GM18870 (cell line): ENCODE data around the gene EHBP1L1.

Experiments used
- ATAC-seq: cut with Tn5 transposase; IDR thresholded peaks from one replicate; pipeline ENCODE4 v1.9.1; 2021; ENCODE audit warnings: moderate library complexity; ENCODE audit not compliant: unreplicated experiment

EHBP1L1 gene

DNA sequence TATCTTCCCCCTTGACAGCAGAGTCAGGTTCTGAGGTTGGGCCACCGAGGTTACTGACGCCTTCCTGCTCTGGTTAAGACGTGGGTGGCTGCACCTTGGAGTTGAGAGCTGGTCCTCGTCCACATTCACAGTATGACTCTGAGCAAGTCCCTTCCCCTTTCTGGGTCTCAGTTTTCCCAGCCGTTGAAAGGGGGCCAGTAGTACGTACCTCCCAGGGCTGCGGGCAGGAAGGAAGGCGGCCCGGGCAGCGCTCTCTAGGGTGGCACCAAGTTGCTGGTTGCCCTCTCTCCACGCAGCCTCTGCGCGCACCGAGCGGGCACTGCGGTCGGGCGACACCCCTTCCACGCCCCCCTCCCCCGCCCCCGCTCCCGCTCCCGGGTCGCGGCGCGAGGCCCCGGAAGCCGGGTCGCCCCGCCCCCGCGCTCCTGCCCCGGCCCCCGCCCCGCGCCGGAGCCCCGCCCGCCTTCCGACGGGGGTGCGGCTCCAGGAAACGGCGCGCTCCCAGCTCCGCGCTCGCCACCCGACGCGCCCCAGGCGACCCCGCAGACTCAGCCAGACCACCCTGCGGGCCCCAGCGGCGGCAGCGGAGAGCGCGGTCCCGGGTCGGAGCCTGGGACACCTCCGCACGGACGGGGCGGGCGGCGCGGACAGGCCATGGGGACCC, at the start of gene EHBP1L1:
Gene EHBP1L1, plus strand, starts transcription at position 486 of the 664 bp plus-strand sequence. CDS start 250 bp downstream, outside the sequence.
- ATAC-seq, result peak; percentile 30

DNA sequence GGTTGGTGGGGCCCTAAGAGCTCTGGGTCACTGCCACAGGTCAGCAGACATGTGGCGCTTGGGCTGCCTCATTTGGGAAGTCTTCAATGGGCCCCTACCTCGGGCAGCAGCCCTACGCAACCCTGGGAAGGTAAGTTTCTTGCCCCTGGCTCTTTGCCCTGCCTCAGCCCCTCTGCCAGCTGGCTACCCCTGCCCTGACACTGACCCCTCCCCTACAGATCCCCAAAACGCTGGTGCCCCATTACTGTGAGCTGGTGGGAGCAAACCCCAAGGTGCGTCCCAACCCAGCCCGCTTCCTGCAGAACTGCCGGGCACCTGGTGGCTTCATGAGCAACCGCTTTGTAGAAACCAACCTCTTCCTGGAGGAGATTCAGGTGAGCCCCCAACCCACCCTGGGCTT, 49.1 kb upstream of the EHBP1L1 start:
- ATAC-seq, result no peak

DNA sequence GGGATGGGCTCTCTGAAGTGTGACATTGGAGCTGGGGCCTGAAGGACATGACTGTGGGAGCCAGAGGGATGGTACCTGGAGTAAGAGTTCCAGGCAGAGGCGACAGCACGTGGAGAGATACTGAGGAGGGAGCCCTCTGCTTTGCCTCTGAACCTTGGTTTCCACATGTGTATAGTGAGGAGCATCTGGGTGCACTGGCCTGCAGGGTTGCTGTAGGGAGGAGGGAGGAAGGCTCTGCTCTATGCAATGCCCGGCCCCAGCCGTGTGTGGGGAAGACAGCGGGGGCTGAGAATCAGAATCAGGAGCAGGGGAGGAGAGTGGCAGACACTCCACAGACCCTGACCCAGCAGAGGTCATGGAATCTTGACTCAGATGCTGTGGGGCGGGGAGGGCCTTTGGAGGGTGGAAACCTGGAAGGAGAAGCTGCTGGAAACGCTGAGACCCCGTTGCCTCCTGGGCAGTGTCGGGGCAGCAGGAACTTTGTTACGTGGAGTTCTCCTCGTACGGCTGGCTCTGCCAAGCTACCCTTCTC, 47.0 kb upstream of the EHBP1L1 start:
- ATAC-seq, result no peak

DNA sequence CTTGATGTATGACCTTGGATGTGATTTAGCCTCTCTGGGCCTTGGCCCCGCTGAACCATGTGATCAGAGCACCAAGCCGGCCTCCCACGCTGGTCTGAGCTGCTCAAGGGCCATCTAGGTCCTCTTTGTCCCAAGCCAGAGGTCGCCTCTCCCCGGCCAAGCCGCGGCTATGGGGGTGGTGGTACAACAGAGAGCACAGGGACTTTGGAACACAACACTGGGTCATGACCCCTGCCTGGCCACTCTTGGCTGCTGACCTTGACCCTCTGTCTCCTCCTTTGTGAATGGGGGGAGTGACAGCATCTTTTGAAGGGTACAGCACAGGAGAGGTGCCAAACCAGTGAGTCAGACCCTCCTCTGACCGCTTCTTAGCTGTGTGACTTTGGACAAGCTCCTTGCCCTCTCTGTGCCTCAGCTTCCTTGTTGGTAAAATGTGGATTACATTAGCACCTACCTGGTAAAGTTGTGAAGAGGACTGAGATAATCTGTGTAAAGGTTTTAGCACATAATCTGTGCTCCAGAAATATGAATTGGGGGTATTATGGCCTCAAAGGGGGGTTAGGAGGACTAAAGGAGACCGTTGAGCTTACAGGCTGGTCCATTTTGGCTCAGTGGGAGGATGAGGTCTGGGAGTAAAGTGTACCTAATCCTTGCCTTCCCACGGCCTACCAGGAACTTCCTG, 46.2 kb upstream of the EHBP1L1 start:
- ATAC-seq, result no peak

DNA sequence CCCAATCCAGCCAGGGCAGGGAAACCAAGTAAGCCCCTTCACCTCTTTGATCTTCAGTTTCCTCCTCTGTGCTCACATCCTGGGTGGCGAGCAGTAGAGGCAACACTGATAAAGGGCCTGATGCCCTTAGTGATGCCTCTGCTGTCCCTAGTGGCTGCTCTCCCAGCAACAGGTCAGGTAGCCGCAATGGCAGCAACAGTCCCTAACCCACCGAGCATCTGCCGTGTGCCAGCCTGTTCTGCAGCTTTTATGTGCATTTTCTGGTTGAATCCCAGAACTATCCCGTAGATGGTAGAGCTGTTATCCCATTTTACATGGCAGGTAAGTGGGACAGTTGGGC, 45.7 kb upstream of the EHBP1L1 start:
- no peak for ATAC-seq

DNA sequence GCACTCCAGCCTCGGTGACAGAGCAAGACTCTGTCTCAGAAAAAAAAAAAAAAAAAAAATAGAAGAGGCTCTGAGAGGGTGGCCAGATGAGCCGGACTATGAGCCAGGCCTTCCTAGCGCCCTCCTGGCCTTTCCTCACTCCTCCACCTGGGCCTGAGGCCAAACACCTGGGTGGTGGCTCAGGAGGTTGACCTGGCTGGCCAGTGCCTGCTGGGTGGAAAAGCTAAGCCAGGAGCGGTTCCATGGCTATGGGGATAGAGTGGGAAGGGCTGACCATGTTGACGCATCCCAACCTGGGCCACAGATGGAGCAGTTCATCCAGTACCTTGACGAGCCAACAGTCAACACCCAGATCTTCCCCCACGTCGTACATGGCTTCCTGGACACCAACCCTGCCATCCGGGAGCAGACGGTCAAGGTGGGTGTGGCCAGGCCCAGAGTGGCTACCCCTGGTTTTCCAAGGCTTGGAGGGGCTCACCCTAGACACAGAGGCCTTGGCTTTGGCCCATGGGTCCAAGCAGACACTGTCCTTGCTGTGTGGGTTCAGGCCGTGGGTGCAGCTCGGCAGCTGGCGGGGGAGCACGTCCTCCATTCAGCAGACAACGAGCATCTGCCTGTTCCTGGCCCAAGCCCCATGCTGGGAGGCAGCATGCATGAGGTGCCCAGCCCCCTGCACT, 43.3 kb upstream of the EHBP1L1 start:
- ATAC-seq, result no peak

DNA sequence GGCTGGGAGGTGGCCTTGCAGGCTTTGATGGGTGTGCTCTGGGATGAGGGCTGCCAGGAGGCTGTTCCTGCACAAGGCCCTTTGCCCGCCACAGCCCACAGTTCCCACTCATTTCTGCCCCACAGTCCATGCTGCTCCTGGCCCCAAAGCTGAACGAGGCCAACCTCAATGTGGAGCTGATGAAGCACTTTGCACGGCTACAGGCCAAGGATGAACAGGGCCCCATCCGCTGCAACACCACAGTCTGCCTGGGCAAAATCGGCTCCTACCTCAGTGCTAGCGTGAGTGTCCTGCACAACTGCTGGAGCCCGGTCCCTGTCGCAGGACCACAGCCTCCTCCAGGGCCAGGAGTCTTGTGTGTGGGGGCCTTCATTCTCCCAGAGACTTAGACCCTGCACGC, 40.8 kb upstream of the EHBP1L1 start:
- no peak for ATAC-seq

DNA sequence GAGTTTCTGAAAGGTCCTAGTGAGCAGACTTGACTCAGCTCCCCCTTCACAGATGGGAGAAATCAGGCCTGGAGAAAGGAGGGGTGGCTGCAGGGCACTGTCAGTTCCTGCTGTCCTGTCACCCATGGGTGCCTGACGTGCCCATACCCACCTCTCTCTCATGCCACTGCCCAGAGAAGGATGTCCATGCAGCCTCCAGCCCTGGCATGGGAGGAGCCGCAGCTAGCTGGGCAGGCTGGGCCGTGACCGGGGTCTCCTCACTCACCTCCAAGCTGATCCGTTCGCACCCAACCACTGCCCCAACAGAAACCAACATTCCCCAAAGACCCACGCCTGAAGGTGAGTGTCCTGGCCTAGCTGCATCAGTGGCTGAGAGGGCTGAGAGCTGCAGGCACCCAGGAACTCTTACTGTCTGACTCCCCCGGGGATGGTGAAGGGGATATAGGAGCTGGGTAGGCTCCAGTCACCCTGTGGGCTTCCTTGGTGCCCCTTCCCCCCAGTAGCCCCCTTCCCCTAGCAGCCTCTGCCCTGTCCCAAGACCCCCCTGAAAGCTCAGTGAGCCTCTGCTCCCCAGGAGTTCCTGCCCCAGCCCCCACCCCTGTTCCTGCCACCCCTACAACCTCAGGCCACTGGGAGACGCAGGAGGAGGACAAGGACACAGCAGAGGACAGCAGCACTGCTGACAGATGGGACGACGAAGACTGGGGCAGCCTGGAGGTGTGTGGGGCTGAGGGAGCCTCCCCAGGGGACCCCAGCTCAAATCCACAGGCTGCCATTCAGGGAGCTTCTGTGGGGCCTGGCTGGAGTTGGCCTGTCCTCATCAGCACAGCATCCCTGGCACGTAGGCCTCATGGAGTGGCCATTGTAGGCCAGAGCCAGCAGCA, 39.2 kb upstream of the EHBP1L1 start:
- no peak for ATAC-seq

DNA sequence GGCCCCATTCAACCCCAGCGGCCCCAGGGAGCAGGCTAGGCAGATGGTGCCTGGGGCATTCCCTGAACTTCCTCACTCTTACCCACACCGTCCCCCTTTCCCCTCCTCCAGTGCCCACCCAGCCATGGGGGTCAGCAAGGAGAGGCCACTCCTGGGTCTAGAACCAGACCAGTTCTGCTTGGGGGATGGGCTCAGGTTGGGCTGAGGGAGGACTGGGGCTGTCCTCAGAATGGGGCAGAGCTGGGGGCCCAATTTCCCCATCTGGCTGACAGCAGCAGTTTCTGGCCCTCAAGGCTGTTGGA, 38.6 kb upstream of the EHBP1L1 start:
- no peak for ATAC-seq

DNA sequence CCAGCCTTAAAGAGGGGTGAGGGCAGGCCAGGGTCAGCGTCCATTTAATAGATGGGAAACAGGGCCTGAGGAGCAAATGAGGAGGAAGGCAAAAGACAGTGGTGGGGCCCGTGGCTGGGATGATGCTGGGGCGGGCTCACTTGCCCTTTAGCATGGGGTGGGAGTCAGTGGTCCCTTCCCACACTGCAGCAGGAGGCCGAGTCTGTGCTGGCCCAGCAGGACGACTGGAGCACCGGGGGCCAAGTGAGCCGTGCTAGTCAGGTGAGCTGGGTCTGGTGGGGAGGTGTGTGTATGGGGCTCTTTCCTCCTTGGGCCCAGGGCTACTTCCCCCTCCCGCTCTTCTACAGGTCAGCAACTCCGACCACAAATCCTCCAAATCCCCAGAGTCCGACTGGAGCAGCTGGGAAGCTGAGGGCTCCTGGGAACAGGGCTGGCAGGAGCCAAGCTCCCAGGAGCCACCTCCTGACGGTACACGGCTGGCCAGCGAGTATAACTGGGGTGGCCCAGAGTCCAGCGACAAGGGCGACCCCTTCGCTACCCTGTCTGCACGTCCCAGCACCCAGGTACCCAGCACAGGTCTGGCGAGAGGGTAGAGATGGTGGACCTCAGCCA, 38.1 kb upstream of the EHBP1L1 start:
- ATAC-seq, result no peak

DNA sequence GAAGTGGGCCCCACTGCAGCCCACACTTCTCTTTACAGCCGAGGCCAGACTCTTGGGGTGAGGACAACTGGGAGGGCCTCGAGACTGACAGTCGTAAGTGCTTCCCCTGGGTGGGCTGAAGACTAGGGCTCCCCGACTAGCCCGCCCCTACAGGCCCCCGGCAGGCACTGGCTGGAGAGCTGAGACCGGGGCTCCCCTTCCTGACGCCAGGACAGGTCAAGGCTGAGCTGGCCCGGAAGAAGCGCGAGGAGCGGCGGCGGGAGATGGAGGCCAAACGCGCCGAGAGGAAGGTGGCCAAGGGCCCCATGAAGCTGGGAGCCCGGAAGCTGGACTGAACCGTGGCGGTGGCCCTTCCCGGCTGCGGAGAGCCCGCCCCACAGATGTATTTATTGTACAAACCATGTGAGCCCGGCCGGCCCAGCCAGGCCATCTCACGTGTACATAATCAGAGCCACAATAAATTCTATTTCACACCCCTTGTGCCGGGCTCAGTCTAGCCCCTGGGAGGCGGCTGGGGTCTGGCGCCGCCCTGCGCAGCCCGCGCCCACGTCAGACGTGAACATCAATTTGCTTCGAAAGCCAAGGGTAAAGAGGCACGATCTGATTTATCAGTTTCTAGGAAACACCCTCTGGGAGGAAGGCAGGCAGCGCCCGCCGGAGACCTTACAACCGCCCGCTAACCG, 37.5 kb upstream of the EHBP1L1 start:
- no peak for ATAC-seq

DNA sequence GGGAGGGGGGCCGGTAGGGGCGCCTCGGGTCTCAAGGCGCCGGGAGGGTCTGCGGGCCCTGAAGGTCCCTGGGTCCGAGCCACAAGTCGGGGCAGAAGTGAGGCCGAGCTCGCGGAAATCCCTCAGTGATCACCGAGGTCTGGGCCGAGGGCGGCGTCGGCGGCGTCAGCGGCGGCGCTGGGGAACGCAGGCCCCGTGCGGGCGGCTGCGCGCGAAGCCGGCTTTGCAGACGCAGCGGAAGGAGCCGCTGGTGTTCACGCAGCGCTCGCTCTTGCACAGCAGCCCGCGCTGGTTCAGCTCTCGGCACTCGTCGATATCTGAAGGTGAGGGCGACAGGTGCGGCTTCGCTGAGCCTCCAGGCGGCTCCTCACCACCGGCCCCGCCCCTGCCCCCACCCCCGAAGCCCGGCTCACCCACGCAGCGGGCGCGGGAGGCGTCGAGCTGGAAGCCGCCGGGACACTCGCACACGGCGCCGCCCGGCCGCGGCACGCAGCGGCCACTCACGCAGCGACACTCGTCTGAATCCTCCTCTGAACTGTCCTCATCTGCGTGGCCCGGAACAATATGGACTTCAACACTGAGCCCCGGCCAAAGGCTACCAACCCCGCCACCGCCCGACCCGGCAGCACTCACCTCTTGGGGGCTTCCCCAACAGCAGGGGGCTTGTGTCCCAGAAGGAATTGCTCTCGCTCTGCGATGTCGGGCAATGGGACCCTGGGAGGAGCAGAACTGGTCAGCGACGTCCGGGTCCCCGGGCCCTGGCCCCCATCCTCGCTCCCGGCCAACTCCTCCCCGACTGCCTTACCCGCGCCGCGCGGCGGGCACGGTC, 36.7 kb upstream of the EHBP1L1 start:
- ATAC-seq, result no peak

DNA sequence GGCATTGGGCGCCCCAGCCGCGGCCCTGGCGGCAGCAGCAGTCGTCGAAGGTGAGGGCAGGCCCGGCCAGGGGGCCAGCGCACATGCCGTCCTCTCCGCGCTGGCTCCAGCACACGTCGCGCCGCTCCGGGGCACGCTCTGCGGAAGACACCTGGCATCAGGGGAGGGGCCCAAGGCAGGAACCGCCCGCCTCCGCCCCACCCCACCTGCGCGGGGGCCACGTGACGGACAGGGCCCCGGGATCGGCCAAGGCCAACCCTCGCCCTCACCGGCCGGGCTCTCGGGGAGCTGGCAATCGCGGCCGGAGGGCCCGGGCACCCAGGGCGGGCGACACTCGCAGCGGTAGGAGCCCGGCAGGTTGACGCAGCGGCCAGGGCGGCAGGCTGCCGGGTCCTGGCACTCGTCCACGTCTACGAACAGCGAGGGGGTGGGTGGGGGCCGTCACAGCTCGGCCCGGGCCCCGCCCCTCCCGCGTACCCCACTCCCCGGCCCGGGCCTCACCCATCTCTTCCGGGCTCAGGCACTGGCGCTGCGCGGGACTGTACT, 36.0 kb upstream of the EHBP1L1 start:
- ATAC-seq, result no peak

DNA sequence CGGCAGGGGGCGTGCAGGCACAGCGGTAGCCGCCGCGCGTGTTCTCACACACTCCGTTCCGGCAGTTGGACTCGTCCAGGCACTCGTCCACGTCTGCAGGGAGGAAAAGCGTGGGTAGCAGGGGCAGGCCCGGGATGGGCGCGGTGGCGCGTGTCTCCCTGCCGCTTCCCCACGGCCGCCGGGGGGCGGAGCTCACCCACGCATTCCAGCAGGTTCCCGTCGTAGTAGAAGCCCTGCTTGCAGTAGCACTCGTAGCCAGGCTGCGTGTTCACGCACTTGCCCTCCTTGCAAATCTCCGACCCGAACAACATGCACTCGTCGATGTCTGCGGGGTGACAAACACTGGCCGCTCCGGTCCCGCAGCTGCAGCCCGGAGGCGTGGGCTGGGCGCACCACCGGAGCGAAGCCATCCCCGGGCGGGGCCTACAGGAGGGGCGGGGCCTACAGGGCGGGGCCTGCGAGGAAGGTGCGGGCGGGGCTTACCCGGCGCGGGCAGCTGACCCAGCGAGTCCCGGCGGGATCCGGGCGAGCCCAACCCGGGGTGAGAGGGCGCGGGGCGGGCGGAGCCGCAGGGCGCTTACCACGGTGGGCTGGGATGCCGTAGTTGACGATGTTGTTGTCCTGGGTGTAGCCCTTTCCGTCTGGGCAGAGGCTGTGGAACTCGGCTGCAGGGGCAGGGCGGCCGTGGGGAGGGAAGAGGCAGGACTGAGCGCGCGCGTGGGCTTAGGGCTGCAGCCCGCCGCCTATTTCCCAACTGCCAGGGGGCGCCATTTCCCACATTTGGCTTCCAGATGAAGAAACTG, 35.4 kb upstream of the EHBP1L1 start:
- ATAC-seq, result peak; percentile 39

DNA sequence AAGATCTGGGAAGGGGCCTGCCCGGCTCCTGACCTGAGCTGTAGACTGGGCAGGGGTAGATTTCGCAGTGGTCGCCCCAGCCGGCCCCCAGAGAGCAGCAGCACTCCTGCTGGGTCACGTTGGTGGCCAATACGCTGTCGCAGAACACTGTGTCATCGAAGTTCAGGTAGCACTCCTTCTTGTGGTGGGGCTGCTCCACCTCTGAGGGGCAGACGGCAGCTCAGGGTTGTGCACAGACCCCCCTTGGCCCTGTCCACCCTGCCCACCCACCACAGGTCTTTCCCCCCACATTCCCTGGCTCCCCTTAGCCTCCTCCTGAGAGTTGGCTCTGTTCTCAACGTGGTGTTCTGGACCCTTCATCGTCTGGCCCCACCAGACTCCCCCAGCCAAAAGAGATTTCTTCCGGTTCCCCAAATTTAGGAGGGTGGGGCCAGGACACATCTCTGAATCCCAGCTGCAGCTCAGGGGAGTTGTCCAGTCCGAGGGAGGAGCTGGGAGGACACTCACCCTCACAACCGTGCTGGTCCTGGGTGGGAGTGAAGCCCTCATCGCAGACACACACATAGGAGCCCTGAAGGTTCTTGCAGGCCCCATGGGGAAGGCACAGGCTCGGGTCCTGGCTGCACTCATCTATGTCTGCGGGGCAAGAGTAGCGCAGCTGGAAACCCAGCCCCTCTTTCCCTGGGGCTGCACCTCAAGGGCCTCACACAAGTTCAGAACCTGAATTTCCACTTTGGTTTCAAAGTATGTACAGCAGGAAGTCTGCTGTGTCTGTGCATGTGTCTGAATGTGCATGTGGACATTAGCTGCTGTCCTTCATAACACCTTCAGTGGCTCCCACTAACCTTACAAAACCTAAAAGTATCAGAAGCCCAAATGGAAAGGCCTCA, 34.5 kb upstream of the EHBP1L1 start:
- no peak for ATAC-seq

DNA sequence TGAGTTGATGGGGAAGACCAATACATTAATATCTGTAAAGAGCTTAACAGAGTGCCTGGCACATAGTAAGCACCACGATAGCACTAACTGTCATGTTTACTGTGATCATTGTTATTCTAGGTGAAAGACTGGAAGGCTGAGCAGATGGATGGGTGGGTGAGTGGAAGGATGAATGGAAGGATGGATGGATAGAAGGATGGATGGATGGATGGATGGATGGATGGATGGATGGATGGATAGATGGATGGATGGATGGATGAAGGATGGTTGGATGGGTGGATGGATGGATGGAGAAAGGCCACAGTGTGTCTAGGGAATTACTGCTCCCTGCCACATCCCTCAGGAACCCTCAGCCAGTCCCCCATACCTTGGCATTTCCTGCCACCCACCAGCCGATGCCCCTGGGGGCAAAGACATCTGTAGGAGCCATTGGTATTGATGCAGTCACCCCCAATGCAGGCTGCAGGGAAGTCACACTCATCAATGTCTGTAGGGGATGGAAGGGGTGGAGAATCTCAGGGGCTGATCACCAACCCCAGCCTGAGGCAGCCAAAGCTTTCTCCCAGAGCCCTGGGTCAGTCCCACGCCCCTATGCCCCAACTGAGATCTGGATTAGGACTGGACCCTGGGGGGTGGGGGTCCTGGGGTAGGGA, 33.0 kb upstream of the EHBP1L1 start:
- ATAC-seq, result no peak

DNA sequence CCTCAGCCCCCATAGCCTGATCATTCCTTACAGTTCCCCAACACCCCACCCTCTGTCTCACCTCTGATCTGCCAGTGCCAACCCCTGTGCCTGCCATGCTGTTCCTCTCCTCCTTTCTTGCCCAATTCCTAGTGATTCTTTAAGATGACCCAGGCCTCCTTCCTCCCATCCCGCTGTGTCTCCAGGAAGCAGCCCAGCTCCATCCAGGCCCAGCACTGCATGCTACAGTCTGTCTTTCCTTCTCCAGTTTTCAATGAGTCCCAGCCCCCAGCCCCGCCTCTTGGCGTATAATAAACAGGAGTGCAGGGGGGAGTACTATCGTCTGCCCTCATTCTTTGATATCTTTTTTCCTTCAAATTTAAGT, 30.0 kb upstream of the EHBP1L1 start:
- no peak for ATAC-seq
